ENCODE results near the gene ZNF385A.
A peak's percentile ranks its signal among the peaks of the same experiment; 100 is the strongest.

ZNF385A gene

DNA sequence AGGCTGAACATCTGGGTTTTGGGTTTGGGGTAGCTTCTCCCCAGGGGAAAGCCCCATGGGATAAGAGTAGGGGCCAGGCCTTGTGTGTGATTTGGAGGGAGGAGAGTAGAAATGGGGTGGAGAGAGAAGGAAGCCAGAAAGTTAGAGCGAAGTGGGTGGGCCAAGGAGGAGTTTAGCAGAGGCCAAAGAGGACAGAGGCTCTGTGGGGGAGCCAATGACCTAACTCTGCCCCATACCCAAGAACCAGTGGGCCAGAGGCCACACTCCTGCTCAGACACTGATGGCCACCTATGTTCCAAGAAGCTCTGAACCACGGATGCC, 9.3 kb downstream of the ZNF385A start:
- no peak for DNase-seq (ENCODE audit: low read depth, low spot score)

DNA sequence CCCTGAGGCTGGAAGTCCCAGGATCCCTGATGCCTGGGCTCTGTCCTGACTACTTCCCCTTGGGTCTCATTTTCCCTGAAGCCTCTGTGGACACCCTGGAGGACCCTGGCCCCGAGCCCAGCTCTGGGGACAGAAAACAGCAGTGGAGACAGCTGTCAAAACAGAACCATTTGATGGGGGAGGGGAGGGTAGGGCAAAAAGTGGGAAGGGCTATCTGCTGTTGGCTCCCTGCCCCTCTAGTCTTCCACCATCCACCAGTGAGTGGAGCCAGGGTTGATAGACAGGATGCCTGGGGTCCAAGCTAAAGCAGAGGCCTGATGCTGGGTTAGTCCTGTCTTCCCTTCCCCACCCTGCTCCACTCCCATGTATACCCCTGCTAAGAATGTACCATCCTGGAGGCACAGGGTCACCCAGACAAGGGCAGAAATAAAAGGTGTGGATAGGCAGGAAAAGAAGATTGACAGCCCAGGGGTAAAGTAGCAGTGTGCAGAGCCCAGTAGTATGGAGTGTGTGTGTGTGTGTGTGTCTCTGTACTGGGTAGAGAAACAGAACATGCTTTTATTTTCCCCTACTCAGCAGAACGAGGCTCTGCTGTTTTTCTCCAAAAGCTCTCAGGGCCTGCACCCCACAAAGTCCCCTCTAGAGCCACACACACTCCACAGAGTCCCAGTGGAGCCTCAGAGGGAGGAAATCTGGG, 9.8 kb downstream of the ZNF385A start:
- no peak for DNase-seq (ENCODE audit: low read depth, low spot score)

DNA sequence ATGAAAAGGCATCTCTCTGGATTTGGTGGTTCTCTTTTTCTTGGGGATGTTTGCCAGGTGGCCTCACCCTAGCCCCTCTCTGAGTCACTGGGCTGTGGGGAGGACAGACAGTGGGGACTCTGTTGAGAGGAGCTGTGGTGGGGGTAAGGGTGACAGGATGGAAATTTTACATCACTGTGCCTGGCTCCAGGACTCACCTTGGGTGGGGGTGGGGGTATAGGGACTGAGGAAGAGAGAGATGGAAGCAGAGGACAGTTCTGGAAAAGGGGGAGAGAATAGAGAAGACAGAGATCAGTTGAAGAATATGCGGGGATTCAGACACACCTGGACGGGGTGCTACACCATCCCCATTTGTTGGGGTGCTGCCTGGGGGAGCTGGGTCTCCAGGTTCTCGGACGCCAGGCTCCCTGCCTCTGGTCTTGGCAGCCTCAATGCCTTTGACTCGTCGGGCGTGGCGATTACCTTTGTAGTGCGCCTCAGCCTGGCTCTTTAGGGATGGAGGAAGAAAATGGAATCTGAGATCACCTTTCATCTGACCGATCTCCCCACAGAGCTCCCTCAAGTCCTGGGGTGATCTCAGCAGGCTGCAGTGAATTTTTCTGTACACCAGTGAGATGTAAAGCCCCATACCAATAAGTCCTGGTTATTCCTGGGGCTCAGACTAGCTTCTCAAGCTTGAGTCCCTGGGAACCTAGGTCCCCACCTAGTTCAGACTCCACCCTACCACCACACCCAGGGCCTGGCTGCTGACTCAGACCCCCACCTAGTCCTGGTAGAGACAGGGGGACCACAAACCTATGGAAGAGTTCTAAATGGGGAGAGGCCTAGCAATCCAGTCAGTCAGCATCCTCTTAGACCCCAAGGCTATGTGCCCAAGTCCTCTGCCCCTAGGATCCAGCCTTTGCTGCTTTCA, 10.6 kb downstream of the ZNF385A start:
- DNase-seq (ENCODE audit: low read depth, low spot score): no peak

DNA sequence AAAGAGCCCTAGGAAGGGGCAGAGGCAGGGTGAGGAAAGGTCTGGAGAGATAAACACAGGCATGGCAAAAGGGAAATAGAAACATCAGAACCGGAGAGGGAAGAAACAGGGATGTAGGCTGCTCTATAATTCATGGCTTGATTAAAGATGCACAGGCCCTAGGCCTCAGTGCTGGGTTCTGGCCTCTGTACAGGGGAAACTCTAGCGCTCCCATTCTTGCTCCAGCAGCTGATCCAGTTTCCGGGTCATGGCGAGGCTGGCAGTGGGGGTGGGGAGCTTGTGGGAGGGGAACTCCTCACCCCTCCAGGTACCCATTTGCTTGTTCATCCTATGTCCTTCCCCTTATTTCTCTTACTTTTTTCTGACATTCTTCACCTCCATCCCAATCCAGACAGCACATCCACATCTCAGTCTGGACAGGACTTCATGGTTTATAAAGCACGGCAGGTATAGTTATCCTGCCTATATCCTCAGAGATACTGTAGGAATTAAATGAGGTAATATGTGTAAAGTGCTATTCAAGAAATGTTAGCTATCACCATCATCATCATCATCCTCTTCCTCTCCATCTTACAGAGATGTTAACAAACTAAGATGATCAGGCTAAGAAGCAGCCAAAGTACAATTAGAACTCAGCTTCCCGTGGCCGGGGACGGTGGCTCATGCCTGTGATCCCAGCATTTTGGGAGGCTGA, 12.3 kb downstream of the ZNF385A start:
- DNase-seq (ENCODE audit: low read depth, low spot score): no peak

DNA sequence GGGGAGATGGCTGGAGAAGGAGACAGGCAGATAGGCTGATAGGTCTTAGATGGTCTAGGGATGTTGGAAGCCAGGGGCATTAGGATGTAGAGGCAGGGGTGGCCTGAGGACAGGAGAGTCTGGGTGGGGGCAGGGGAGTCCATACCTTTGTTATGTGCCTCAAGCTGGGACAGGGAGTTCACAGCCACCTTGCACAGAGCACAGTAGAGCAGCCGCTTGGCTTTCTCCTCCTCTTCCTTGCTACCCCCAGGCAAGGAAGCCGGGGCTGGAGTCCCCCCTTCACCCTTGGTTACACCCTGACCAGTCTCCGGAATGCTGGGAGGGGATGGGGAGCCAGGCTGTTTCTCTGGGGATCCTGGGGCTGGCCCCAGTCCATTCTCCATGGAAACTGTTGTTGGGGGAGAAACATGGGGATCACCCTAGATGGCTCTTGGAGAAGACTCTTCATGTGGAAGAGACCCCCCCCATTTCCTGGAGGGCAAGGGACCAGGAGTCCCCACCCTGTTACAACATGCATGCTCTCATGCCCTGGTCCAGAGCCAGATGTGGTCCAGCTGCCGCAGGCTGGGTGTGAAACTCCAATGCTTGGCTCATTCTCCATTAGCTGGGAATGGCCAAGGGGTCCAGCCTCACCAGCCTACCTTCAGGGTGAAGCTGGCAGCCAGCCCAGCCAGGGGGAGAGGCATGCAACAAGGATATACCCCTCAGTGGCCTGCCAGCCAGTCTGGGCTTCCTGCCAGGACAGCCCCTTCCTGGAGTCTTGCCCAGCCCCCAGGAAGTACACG, 13.0 kb downstream of the ZNF385A start:
- DNase-seq (ENCODE audit: low read depth, low spot score): no peak

DNA sequence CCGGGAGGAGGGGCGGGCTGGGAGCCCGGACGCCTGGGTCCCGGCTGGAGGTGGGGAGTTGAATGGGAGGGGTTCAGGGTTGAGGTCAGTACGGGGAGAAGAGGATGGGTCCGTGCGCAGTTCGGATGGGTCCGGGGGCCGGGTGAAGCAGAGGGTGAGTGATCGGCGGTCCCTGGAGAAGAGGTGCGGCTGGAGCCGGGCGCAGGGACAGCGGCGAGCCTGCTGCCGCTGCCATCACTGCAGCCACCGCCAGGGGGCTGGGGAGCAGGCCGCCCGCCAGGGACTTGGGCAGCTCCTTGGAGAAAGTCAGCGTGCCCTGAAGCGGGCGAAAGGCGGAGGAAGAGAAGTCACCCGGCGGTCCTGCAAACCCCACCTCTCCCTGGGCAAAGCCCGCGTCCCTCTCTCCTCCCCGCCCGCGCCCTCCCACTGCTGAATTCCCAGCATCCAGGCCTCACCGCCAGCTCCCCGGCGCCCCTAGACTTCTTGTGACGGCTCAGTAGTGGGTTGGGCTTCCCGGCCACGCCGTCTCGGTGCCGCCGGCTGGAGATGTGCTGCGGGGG, 14.3 kb downstream of the ZNF385A start:
- DNase-seq (ENCODE audit: low read depth, low spot score): no peak

DNA sequence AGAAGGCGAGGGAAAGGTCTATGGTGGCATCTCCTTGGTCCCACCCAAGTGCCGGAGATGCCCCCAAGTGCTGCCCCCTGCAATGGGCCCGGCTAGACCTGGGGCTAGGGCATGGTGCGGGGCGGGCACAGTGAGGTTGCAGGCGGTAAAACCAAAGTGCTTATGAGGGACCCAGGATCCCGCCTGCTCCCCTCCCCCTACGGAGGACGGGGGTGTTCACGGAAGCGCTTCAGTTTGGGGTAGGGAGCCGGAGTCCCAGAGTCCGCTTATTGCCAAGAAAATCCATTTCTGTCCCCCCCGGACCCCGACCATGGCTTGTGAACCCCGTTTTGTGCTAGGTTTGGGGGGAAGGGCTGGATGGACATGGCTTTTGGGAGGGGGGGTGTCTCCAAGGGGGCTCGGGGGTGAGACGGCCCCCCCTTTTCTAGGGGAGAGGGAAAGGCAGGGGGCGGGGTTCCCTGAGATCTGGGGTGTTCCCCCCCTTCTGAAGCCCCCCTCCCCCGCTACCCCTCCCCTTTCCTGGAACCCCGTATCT, 14.9 kb downstream of the ZNF385A start:
- no peak for DNase-seq (ENCODE audit: low read depth, low spot score)

DNA sequence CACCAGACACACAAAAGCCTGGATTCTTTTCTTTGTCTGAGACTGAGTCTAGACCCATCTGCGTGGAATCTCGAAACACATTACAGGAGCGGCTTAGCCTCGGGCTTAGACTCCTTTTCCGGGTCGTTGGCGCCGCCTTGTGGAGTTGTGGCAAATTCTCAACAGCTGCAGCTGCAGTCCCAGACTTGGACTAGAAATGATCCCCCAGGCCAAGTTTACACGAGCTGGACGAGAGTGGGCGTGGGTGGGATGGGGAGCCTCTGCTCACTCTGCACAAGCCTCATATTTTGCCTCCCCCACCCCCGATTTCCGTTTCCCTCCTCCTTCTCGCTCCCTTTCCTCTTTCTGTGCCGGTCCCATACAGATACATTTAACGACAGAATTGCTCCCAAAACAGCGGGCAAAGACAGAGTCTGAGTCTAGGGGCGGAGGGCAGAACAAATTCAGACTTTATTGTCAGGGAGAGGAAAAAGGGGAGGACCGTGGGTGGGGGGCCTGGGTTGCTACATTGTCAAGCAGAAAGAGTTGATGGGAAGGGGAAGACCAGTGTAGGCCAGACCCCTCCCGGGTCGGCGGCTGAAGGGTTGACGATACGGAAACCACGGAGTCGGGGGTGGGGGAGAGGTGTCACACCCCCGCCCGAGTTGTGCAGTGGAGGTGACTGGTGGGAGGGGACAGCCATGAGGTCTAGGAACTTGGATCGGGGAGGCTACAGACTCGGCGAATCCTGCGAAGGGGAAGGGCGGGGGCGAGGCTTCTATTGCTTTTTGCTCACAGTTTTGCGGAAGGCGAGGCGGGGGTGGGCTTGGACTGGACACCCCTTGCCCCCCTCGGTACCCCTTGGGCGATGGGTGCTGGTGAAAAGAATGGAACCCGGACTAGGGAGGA, 15.6 kb downstream of the ZNF385A start:
- peak; percentile 80 for DNase-seq (ENCODE audit: low read depth, low spot score)

DNA sequence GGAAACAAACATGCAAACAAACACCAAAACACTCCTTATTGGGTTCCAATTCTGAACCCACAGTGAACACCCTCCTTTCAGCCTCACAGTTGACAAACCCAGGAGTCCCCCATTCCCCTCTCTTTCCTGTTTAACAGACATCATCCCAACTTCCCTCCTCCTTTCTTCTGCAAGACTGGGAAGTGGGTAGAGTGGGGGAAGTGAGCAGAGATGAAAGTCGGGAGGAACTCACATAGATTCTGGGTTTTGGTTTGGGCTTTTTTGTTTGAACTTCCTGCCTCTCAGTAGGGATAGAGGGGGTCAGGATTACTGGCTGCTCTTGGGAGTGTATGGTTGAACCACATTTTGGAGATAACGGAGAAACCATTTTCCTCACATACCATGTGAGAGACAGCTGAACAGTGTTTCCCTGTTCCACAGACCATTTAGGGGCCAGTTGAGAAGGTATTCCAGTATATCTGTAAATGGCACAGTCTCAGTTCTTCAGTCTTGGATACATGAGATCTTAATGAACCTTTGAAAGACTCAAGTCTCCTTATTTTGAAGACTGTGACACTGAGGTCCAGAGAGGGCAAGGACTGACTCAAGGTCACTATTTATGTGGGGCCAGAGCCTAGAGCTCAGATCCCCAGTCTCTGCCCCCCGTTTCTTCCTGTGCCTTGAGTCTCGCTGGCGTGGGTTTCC, 16.4 kb downstream of the ZNF385A start:
- DNase-seq (ENCODE audit: low read depth, low spot score): no peak

DNA sequence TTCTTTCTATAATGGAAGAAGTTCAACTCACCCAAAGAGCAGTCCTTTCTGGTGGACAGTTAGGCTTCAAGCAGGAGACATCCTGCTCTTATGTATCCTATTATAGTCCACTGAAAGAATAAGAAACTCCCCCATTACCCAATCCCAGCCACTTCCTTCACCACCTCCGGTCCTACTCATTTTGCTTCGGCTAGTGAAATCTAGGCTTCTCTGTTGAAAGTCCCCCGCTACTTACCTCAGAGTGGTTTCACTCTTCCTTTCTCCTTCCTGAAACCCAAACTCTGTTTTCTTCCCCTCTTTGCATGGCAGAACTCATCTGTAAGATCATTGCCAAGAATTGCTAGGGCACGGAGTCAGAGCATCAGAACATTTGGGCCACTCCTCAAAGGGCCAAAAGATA, 20.1 kb downstream of the ZNF385A start, which contains the start of gene GPR84:
Gene GPR84 (minus strand): TSS at position 74 of the 400 bp plus-strand sequence. CDS start 635 bp downstream, outside the sequence.
- no peak for DNase-seq (ENCODE audit: low read depth, low spot score)

DNA sequence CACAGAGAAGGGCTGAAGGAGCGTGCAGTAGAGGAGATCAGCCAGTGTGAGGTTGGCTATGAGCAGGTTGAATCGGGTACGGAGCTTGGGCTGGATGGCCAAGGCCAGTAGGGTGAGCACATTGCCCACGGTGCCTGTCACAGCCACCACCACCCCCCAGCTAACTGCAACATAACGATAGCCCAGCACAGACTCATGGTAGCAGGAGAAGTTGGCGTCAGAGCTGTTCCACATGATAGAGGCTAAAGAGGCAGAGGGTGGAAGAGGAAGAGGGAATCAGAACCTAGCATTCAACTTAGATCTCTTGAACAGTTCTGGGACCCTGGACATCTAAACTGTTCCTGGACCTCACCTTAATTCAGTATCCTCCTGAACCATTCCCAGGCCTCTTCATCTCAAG, 20.9 kb downstream of the ZNF385A start:
- no peak for DNase-seq (ENCODE audit: low read depth, low spot score)

DNA sequence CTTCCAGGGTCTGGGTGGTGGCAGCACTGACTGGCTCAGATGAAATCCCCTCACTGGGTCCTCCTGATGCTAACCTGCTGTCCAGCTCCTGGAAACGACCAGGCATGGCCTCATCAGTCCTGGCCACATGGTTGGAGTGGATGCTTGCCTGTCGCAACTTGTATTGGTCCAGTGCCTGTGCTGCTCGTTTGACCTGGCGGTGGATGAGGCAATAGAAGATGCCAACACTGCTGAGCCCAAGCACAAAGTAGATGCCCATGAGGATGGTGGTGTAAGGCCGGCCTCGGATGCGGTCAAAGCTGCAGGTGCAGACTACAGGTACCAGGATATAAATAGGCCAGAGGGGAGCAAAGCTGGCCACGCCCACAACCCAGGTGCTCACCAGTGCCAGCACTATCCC, 21.5 kb downstream of the ZNF385A start:
- DNase-seq (ENCODE audit: low read depth, low spot score): no peak

DNA sequence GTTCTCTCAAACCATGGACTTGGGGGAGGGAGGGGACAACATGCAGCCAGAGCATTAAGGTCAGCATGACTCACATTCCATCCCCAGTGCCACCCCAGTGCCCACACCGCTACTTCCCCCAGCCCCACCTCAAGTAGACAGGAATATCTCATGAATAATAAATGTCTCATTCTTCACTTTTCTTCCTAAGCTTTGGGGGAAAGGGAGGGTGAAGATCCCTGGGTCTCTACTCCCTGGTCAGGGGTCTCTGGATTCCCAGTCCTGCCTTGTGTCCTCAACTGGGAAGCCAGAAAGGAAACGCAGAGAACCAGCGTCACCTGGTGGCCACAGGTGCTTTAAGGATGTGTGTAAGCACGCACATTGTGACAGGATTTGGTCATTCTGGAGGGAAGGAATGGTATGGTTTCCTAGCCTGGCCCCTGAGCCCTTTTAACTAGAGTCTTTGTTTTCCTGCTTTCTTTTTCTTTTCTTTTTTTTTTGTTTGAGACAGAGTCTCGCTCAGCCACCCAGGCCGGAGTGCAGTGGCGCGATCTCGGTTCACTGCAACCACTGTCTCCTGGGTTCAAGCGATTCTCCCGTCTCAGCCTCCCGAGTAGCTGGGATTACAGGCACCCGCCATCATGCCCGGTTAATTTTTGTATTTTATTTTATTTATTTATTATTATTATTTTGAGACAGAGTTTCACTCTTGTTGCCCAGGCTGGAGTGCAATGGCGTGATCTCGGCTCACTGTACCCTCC, 23.6 kb downstream of the ZNF385A start:
- DNase-seq (ENCODE audit: low read depth, low spot score): no peak

DNA sequence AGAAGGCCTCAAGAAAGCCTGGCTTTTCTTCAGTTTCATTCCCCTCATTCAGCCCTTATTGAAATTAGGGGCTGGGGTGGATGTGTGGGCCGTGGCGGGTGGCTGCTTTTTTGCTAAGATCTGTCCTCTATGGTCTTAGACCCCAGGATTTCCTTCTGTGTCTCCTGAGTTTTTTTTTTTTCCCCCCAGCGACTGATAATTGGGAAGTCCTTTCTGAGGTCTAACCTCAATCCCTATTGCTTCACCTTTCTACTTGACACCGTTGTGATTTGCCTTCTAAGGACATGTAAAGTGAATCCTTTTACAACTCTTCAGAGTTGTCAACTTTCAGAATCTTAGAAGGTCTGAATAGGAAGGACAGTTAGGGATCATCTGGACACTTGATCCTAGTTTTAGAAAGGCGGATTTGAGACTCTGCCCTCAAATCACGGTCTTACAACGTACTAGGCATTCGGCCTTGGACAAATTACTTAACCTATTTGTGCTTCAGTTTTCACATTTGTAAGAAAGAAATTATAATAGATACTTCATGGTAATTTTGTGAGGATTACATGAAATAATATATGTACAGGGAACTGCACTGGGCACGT, 24.7 kb downstream of the ZNF385A start:
- DNase-seq (ENCODE audit: low read depth, low spot score): no peak

DNA sequence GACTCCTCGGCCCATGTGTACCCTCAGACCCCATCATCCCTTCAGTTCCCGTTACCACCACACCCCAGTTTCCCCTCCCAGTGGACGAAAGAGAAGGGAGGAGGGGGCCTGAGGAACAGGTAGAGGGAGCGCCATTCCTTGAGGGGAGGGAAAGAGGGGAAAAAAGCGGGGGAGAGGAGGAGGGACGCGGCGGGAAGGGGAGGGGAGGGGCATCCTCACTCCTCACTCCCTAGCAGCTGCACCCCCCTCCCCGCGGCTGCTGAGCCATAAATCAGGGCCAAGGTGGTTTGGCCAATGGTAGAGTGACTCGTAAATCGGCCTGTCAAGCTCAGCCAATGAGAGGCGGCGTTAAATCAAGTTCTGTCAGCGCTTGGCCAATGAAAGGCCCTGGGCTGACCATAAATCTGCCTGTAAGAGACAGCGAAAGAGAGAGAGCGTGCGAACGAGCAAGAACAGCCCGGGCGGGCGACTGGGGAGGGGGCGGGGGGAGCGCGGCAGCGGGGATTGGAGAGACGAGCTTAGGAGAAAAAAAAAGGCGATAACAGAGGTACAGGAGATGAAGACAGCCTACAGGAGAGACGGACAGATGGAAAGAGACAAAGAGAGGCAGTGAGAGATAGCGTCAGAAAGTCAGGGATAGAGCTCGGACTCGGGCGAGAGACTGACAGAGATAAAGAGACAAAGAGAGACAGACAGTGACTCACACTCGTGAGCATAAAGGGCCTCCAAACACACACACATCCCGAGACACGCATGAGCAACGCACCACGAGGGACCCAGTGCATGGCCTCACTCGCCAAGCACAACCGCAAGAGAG, 25.4 kb downstream of the ZNF385A start:
- DNase-seq (ENCODE audit: low read depth, low spot score): peak; percentile 94

DNA sequence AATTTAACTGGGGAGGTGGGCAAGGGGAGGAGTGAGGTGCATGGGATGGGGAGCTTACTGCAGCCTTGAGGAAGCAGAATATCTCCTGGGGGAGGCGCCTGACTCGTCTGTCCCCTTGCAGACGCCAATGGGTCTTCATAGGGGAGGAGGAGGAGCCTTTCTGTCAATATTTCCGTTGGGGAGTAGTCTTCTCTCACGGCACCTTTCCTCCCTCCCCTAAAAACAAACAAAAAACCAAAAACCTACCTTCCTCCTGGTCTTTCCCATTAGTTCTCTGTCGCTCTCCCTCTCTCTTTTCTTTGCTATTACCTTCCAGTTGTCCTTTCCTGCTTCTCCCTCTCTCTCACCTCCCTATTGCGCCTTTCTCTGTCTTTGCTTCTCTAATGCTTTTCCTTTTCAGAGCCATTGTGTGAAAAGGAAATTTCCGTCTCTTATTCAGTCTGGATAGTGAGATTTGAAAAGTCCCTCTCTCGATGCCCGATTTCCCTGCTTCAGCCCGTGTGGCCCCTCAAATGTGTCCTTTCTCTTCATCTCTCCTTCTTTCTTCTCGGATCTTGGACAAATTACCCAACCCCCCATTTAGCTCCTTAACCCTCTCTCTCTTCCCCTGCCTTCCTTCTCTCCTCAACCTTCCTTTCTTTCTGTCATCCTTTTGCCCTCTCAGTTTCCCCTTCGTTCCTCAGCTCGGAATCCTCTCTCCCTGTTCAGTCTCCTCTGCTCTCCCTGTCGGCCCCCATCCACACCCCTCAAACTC, 26.2 kb downstream of the ZNF385A start:
- no peak for DNase-seq (ENCODE audit: low read depth, low spot score)
